ENCODE data around the gene SLC9A8. TPM values are rescaled to one million over a fixed set of nuclear protein-coding genes. Genes with fewer than 3 reads are reported as not detected.
A peak's percentile ranks its signal among the peaks of the same experiment; 100 is the strongest.

SLC9A8 gene
- total and polyA plus RNA-seq, 9 of the 15 experiments (the other 6 are each of a cell fraction or from before 2014, with no cell fraction given) = 0.56 to 9.7 (median 5.0) TPM

- TF ChIP-seq ZNF717 (CRISPR knock-in tag; IDR thresholded peaks at IDR 0.05) (no peak), KLF1 (tag; IDR thresholded peaks at IDR 0.05) (no peak), HDGF (IDR thresholded peaks at IDR 0.05) (0 out of 2 replicates have a peak, but pooled peaks have one; percentile 83), MYC (IDR thresholded peaks at IDR 0.05; ENCODE audit: low read depth, low read length) (no peak), MYC (CRISPR knock-in tag; IDR thresholded peaks at IDR 0.05; ENCODE audit: borderline replicate concordance, low read depth) (no peak), POLR3A (IDR thresholded peaks at IDR 0.05; ENCODE audit: borderline replicate concordance, extremely low read depth, insufficient read depth, insufficient read length) (no peak), HCFC1 (IDR thresholded peaks at IDR 0.05; ENCODE audit: low read depth, low read length) (no peak), EGR1 (conservative IDR thresholded peaks at IDR 0.05) (peak; percentile 71), SMARCA5 (IDR thresholded peaks at IDR 0.05) (peak; percentile 75; the same call in 1 of the 2 replicates), IRF9 (tag; IDR thresholded peaks at IDR 0.05) (no peak), TBP (optimal IDR thresholded peaks at IDR 0.05; ENCODE audit: low read depth, low read length) (peak; percentile 21), BRCA1 (IDR thresholded peaks at IDR 0.05) (no peak), BRCA1 (CRISPR knock-in tag; IDR thresholded peaks at IDR 0.05) (no peak), SMARCA4 (IDR thresholded peaks at IDR 0.05) (no peak), CHD2 (IDR thresholded peaks at IDR 0.05; ENCODE audit: low read depth, low read length) (no peak), CHCHD3 (CRISPR knock-in tag; IDR thresholded peaks at IDR 0.05) (no peak), KAT2B (IDR thresholded peaks at IDR 0.05; ENCODE audit: low read depth, low read length) (no peak), ZNF696 (CRISPR knock-in tag; conservative IDR thresholded peaks at IDR 0.05) (no peak), PRDM10 (IDR thresholded peaks at IDR 0.05; ENCODE audit: partially characterized antibody) (peak; percentile 65), CBFA2T2 (conservative IDR thresholded peaks at IDR 0.05) (no peak)
- TF ChIP-seq, protein P1, sequence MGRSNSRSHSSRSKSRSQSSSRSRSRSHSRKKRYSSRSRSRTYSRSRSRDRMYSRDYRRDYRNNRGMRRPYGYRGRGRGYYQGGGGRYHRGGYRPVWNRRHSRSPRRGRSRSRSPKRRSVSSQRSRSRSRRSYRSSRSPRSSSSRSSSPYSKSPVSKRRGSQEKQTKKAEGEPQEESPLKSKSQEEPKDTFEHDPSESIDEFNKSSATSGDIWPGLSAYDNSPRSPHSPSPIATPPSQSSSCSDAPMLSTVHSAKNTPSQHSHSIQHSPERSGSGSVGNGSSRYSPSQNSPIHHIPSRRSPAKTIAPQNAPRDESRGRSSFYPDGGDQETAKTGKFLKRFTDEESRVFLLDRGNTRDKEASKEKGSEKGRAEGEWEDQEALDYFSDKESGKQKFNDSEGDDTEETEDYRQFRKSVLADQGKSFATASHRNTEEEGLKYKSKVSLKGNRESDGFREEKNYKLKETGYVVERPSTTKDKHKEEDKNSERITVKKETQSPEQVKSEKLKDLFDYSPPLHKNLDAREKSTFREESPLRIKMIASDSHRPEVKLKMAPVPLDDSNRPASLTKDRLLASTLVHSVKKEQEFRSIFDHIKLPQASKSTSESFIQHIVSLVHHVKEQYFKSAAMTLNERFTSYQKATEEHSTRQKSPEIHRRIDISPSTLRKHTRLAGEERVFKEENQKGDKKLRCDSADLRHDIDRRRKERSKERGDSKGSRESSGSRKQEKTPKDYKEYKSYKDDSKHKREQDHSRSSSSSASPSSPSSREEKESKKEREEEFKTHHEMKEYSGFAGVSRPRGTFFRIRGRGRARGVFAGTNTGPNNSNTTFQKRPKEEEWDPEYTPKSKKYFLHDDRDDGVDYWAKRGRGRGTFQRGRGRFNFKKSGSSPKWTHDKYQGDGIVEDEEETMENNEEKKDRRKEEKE (IDR thresholded peaks at IDR 0.05; ENCODE audit: borderline replicate concordance in 1 of 2, control insufficient read depth in 1 of 2, low read depth in 2 of 2, low read length in 1 of 2) = no peak
- TF ChIP-seq, protein P2, sequence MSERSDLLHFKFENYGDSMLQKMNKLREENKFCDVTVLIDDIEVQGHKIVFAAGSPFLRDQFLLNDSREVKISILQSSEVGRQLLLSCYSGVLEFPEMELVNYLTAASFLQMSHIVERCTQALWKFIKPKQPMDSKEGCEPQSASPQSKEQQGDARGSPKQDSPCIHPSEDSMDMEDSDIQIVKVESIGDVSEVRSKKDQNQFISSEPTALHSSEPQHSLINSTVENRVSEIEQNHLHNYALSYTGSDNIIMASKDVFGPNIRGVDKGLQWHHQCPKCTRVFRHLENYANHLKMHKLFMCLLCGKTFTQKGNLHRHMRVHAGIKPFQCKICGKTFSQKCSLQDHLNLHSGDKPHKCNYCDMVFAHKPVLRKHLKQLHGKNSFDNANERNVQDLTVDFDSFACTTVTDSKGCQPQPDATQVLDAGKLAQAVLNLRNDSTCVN (CRISPR knock-in tag; IDR thresholded peaks at IDR 0.05) = no peak
Observed at GRCh38 chr20:49811825-49812506, 662 bp upstream of the SLC9A8 start (continued).

Measured in K562 (cell line).